Upper lobe of left lung (tissue), 6 donors: ENCODE measurements around the gene SCGB2B2. TPM values are rescaled to one million over a fixed set of nuclear protein-coding genes. Genes with fewer than 3 reads are reported as not detected.
A peak's percentile ranks its signal among the peaks of the same experiment; 100 is the strongest.

Experiments used
- ATAC-seq, 2 donors: fragments of 200-7000 bp; cut with Tn5 transposase; one replicate each; pipeline ENCODE4 v1.9.1; 2022; ENCODE audit warnings: mild to moderate bottlenecking in 2 of 2, moderate library complexity in 2 of 2; ENCODE audit not compliant: low FRiP score in 2 of 2
- DNase-seq, 2 donors: peaks; one replicate each; pipeline ENCODE4 v3.0.0-alpha.2; 2019 to 2020
- H3K27ac ChIP-seq, 4 donors: fragments of 200-600 bp; sonication (generic); one replicate each; pipeline ENCODE4 v1.5.1; 2016 to 2019
- H3K27me3 ChIP-seq, 4 donors: fragments of 200-600 bp; sonication (generic); one replicate each; pipeline ENCODE4 v1.5.1; 2017 to 2019
- H3K36me3 ChIP-seq, 4 donors: fragments of 200-600 bp; sonication (generic); one replicate each; pipeline ENCODE4 v1.5.1; 2016 to 2019
- H3K4me1 ChIP-seq, 4 donors: fragments of 200-600 bp; sonication (generic); one replicate each; pipeline ENCODE4 v1.5.1; 2018 to 2019
- H3K4me3 ChIP-seq, 4 donors: fragments of 200-600 bp; sonication (generic); one replicate each; pipeline ENCODE4 v1.5.1; 2017 to 2019; ENCODE audit warnings: mild to moderate bottlenecking in 2 of 4, moderate library complexity in 1 of 4
- H3K9me3 ChIP-seq, 4 donors: fragments of 200-600 bp; sonication (generic); one replicate each; pipeline ENCODE4 v1.5.1; 2018 to 2019
- EP300 ChIP-seq, 4 donors: sonication (generic); formaldehyde crosslinking; IDR thresholded peaks; one replicate each; pipeline ENCODE4 v1.5.1; 2017; ENCODE audit warnings: antibody characterized with exemption in 4 of 4, control low read depth in 2 of 4
- POLR2A ChIP-seq, 4 donors: fragments of 450-650 bp; IDR thresholded peaks; one replicate each; pipeline ENCODE4 v1.5.1; 2016 to 2017; ENCODE audit warnings: antibody characterized with exemption in 4 of 4, mild to moderate bottlenecking in 2 of 4
- POLR2AphosphoS5 ChIP-seq, 2 donors: sonication (generic); formaldehyde crosslinking; IDR thresholded peaks; one replicate each; pipeline ENCODE4 v1.5.1; 2017; ENCODE audit warnings: antibody characterized with exemption in 2 of 2
- WGBS, 2 donors: methylation state at CpG; one replicate each; pipeline ENCODE4 v1.1.5; 2017 to 2018; 5-methylcytosine and 5-hydroxymethylcytosine counted together
- total RNA-seq, 6 donors: library from RNA; depleted of rRNA in 4 of 6; stranded (reverse); fragments of >200 nt in 4 of 6; gene quantifications; one replicate each; pipeline versions ENCODE4 v1.1.0 to v1.2.1, GENCODE V29; 2016 to 2021
- TF ChIP-seq, protein P1 (sequence below), 6 experiments: fragments of 450-650 bp in 4 of 6; fragments of 200-600 bp in 2 of 6; sonication (generic) in 2 of 6; IDR thresholded peaks; one replicate each; pipeline ENCODE4 v1.5.1; 2016 to 2019; ENCODE audit warnings: antibody characterized with exemption in 6 of 6
- donor health status: DM: no; HTN: no; CAD: no; lungs with moderate emphysema.
- donor health status: DM: no; HTN: yes; CAD: no; lungs with severe emphysema.

SCGB2B2 gene
- total RNA-seq, 6 donors from 2014 or later, result 0.47 to 4.6 (median 1.7) TPM

DNA sequence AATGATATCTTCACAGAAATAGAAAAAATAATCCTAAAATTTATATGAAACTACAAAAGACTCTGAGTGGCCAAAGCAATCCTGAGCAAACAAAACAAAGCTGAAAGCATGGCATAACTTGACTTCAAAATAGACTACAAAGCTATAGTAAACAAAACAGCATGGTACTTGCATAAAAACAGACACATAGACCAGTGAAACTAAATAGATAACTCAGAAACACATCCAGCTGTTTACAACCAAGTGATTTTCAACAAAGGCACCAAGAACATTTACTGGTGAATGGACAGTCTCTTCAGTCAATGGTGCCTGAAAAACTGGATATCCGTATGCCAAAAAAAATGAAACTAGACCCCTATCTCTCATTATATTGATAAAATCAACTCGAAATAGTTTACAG, 25.2 kb downstream of the SCGB2B2 start:
- Histone ChIP-seq H3K36me3 (no peaks in the 10 kb centered on the region), H3K9me3 (no peaks in the 10 kb centered on the region), H3K27me3 (no peaks in the 10 kb centered on the region), H3K27ac (no peak overlapping the region), H3K4me3 (no peak overlapping the region), H3K4me1 (peaks cover 0 to 10% (median 2%) of the 10 kb centered on the region in 4 donors)
- ATAC-seq (no peak), DNase-seq (no peak)
- TF ChIP-seq, protein P1, sequence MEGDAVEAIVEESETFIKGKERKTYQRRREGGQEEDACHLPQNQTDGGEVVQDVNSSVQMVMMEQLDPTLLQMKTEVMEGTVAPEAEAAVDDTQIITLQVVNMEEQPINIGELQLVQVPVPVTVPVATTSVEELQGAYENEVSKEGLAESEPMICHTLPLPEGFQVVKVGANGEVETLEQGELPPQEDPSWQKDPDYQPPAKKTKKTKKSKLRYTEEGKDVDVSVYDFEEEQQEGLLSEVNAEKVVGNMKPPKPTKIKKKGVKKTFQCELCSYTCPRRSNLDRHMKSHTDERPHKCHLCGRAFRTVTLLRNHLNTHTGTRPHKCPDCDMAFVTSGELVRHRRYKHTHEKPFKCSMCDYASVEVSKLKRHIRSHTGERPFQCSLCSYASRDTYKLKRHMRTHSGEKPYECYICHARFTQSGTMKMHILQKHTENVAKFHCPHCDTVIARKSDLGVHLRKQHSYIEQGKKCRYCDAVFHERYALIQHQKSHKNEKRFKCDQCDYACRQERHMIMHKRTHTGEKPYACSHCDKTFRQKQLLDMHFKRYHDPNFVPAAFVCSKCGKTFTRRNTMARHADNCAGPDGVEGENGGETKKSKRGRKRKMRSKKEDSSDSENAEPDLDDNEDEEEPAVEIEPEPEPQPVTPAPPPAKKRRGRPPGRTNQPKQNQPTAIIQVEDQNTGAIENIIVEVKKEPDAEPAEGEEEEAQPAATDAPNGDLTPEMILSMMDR (IDR thresholded peaks at IDR 0.05), result no peak
- TF ChIP-seq POLR2AphosphoS5 (IDR thresholded peaks at IDR 0.05) (no peak), POLR2A (IDR thresholded peaks at IDR 0.05) (no peak), EP300 (IDR thresholded peaks at IDR 0.05) (no peak)
- 69 to 70% methylated on average over 2 of the region's 2 CpGs for WGBS, 2 donors

GRCh38 chr19:34649886-34650543, 26.9 kb downstream of the SCGB2B2 start:
- H3K27me3 ChIP-seq, result no peaks in the 10 kb centered on the region
- H3K27ac ChIP-seq, result no peak overlapping the region
- H3K4me3 ChIP-seq, result no peak overlapping the region
- no peaks in the 10 kb centered on the region for H3K9me3 ChIP-seq
- TF ChIP-seq POLR2A (IDR thresholded peaks at IDR 0.05) (no peak), POLR2AphosphoS5 (IDR thresholded peaks at IDR 0.05) (no peak), EP300 (IDR thresholded peaks at IDR 0.05) (no peak)
- TF ChIP-seq, protein P1 (IDR thresholded peaks at IDR 0.05), result no peak
- no peak for ATAC-seq
- no peaks in the 10 kb centered on the region for H3K36me3 ChIP-seq
- no peak for DNase-seq
- H3K4me1 ChIP-seq, result peaks cover 0 to 9% (median 2%) of the 10 kb centered on the region in 4 donors
- WGBS, 2 donors, result 93 to 94% methylated on average over 5 to 9 of the region's 9 CpGs

- Histone ChIP-seq H3K27ac (no peak overlapping the region), H3K4me1 (no peaks in the 10 kb centered on the region), H3K36me3 (no peaks in the 10 kb centered on the region), H3K27me3 (no peaks in the 10 kb centered on the region), H3K9me3 (no peaks in the 10 kb centered on the region), H3K4me3 (no peak overlapping the region)
- 66% methylated on average over 5 of the region's 5 CpGs; no CpG with 5 or more reads in 1 of the 2 donors for WGBS, 2 donors
- TF ChIP-seq POLR2AphosphoS5 (IDR thresholded peaks at IDR 0.05), result no peak
- TF ChIP-seq, protein P1 (IDR thresholded peaks at IDR 0.05), result no peak
- no peak for TF ChIP-seq POLR2A (IDR thresholded peaks at IDR 0.05)
- no peak for TF ChIP-seq EP300 (IDR thresholded peaks at IDR 0.05)
- DNase-seq (no peak), ATAC-seq (no peak)
These were observed 31.4 kb downstream of the SCGB2B2 start for GRCh38 chr19:34645551-34645950.

DNA sequence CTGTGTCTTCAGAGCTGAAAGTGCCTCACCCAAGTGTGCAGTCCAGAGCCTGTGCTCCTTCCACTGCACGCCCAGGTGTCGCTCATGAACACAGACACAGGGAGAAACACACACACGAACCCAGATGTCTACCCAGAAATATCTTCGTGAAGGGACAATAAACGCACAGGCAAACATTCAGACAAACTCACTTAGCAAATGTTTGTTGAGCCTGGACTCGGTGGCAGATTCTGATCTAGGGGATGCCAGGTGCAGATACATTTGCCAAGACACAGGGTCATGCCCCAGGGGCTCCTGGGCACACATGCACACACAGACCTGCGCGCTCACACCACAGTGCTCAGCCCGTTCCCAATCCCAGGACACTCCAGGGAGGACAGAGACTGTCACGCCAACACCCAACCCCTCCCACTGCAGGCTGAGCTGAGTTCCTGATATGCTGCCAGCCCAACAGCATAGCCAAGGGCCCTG, 31.9 kb downstream of the SCGB2B2 start:
- Histone ChIP-seq H3K27ac (no peak overlapping the region), H3K9me3 (no peaks in the 10 kb centered on the region), H3K4me3 (no peak overlapping the region), H3K36me3 (no peaks in the 10 kb centered on the region), H3K4me1 (no peaks in the 10 kb centered on the region), H3K27me3 (no peaks in the 10 kb centered on the region)
- DNase-seq (peak in 1 of 2 donors; percentile 25), ATAC-seq (no peak)
- WGBS, 2 donors, result 81 to 85% methylated on average over 5 to 9 of the region's 10 CpGs
- TF ChIP-seq EP300 (IDR thresholded peaks at IDR 0.05), result no peak
- TF ChIP-seq, protein P1 (IDR thresholded peaks at IDR 0.05), result no peak

DNA sequence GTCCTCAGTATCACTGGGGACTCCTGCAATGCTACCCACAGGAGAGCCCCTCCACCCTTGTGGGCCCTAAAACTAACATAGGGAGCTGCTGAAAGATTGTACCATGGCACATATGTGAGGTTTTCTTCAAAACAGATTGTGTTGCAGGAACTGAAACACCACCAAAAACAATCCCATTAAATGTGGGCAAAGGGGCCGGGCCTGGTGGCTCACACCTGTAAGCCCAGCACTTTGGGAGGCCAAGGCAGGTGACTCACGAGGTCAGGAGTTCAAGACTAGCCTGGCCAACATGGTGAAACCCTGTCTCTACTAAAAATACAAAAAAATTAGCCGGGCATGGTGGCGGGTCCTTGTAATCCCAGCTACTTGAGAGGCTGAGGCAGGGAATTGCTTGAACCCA, 34.7 kb downstream of the SCGB2B2 start:
- DNase-seq (no peak), ATAC-seq (no peak)
- Histone ChIP-seq H3K27ac (no peak overlapping the region), H3K4me1 (no peaks in the 10 kb centered on the region), H3K36me3 (no peaks in the 10 kb centered on the region), H3K9me3 (no peaks in the 10 kb centered on the region), H3K4me3 (no peak overlapping the region), H3K27me3 (no peaks in the 10 kb centered on the region)
- no peak for TF ChIP-seq POLR2AphosphoS5 (IDR thresholded peaks at IDR 0.05)
- TF ChIP-seq, protein P1 (IDR thresholded peaks at IDR 0.05), result no peak
- 87 to 90% methylated on average over 4 of the region's 4 CpGs for WGBS, 2 donors
